Stimulated activated CD4-positive, alpha-beta T cell treated with anti-CD3 and anti-CD28 coated beads, TNF-alpha, amount 100 ng/mL, for 4 hours (primary cell): ENCODE data around the gene VCP.
"Not testable (repeated sequence)": the region's sequence is repeated elsewhere in the genome, so short reads cannot be mapped to it uniquely, and the experiment has no call there.

Experiments used
- DNase-seq, 3 experiments: peaks; one replicate each; pipeline ENCODE4 v3.0.0-alpha.2; 2020; ENCODE audit warnings: low read depth in 3 of 3

The VCP gene

DNA sequence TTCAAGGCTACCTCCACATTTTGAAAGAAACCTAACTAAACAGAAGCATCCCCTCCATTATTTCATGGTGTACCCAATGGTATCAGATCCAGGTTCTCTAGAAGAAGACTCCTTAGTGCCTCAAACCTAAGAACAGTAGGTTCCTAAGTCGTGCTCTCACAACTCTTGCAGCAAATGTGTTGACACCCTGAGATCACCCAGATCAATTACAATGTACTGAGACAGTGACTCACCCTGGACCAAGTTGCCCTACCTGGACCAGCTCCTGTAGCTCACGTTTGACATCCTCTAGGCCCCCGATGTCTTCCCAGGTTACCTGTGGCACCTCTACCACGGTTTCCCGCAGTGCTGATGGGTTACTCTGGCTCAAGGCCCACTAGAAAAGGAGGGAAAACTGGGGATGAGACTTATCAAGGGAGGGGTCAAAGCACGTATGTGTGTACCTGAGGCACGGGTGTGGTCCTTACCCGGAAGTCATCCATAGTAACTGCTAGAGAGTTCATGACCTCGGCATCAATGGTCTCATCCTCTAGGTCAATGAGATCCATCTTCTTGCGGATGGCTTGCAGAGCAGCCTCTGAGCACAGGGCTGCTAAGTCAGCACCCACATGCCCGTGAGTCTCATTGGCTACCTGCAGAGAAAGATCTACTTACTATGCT lies 11.7 kb downstream of the VCP start:
- DNase-seq = no peak

DNA sequence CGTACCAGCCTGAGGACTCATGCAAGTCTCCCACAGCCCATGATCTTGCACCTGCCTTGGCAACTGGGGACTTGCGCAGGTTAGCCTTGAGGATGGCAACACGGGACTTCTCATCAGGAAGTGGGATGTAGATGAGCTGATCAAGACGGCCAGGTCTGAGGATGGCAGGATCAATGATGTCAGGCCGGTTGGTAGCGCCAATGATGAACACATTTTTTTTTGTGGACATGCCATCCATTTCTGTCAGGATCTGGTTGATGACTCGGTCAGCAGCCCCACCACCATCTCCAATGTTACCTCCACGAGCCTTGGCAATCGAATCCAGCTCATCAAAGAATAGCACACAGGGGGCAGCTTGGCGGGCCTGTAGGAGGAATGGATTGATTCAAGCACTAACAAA lies 13.0 kb downstream of the VCP start:
- no peak for DNase-seq

DNA sequence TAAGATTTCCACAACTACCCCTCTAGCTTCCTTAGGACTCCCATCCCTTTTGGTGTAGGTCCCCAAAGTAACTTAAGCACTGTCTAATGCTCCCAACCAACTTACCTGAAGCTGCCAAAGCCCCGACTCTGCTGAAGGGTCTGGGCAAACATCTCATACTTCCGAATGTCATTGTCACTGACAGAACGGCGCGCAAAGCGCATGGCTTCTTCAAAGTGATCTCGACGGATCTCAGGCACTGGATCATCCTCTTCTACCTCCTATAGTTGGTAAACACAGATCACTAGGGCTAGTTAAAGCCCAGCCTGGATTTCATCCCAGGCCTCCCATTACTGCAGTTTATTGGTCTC lies 15.2 kb downstream of the VCP start:
- no peak for DNase-seq

DNA sequence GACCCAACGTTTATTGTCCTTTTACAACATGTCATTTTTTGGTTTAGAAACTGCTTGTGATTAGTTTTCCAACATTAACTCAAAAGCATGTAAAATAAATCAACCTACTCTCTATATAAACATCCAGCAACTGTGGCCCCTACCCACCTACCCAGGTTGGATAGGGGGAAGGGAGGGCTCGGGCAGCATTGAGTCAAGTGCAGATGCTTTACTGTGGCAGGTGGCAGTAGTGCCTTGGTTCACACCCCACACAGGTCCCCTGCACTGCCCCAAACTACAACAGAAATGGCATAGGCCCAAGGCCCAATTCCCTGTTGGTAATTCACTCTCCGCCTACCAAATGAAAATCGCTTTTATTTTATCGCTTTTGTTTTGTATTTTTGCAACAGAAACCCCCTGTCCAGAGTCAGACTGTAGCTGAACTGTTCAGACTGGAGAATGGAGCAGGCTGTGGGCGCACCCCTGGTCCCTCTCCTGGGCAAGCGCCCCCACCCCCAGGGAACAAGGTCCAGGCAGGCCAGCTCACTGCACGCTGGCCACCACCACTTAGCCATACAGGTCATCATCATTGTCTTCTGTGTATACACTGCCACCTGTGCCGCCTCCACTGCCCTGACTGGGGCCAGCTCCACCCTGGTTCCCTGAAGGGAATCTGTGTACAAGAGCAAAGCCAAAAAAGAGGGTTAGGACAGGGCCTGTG lies 15.7 kb downstream of the VCP start:
- no peak for DNase-seq

DNA sequence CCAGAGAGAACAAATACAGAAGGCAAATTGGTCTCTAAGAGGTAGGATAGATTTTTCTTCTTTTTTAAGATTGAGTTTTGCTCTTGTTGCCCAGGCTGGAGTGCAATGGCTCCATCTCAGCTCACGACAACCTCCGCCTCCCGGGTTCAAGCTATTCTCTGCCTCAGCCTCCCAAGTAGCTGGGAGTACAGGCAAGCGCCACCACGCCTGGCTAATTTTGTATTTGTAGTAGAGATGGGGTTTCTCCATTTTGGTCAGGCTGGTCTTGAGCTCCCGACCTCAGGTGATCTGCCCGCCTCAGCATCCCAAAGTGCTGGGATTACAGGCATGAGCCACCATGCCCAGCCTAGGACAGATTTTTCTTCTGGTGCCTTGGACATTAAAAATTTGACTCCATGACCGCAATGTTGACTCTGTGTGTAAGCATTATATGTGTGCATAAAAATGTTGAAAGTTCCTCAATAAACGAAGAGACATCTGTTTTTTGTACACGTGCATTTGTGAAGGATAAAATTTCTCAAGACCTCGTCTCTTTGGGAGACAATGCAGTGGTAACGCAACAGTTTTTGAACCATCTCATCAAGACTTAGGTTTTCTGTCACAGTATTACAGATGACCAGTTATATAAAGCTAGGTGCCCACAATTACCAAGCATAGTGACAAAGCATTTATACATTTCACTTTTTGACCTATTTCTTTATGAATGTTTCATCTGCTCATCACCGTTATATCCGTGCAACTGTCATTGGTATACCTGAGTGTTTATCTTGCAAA lies 17.4 kb downstream of the VCP start:
- DNase-seq = no peak

DNA sequence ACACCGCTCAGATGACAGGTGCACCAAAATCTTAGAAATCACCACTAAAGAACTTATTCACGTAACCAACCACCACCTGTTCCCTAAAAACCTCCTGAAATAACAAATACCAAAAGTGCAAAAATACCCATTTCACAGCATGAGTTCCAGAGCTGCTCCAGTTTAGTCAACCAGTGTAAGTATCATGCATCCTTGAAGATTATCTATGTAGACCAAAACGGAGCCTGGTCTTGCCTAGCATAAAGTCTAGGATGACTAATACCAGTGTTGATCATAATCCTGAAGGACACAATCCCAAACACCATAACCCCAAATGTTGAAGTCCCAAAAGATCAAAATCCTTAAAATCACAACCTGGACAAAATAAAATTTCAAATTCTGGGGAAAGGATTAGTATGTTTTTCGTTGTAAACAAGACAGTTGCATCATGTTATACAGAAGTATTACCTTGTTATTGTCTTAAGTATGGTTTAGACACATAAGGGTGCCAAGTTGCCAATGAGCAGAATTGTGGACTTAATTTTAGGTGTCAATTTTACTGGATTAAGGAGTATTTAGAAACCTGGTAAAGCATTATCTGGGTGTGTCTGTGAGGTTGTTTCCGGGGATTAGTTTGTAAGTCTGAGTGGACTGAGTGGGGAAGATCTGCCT lies 18.1 kb downstream of the VCP start:
- no peak for DNase-seq

DNA sequence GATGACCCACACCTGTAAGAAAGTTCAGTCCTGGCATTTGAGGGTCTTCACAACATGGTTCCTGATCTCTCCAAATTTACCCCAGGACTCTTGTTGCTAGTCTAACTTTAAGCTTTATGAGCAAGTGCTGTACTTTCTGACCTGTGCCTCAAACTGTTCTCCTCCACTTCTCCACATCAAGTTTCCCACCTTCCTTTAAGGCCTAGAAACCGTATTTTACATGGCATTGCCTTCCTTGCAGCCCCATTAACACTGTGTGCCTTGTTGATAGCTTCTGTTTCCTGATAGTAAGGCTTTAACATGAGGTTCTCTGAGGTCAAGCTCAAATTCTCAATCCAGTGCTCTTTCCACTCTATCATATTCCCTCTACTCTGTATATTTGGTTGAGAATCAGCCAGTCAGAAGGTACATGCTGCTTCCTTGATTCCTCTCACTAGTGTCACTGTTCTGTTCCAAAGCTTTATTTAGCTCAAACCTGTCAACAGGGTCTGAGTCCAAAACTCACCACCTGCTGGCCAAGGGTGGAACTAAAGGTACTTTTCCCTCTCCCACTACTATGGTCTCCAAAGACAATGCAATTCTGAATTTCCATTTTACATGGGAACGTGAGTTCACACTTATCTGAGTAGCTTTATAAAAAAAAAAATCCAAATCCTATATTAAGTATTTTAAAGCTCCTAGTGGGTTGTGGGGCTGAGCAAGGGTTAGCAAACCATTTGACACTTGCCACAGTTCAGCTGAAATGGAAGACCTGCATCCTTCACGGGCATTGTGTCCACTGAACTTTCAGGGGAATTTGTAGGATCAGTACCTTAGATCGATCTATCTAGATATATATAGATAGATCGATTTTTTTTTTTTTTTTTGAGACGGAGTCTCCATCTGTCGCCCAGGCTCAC lies 21.1 kb downstream of the VCP start:
- peak in 2 of 3 experiments; percentile 20 to 29 for DNase-seq

DNA sequence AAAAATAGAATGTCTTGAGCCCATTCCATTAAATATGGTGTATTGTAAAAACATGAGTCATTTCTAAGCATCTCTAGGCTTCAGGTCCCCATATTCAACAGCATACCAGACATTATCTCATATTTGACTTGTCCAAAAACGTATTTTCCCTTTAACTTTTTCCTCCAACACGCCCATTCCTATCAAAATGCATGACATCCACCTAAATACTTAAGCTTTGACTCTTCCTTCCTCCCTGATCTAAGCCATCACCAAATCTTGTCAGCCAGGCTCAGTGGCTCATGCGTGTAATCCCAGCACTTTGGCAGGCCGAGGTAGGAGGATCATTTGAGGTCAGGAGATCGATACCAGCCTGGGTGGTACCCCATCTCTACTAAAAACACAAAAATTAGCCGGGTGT lies 23.9 kb downstream of the VCP start:
- DNase-seq = no peak

DNA sequence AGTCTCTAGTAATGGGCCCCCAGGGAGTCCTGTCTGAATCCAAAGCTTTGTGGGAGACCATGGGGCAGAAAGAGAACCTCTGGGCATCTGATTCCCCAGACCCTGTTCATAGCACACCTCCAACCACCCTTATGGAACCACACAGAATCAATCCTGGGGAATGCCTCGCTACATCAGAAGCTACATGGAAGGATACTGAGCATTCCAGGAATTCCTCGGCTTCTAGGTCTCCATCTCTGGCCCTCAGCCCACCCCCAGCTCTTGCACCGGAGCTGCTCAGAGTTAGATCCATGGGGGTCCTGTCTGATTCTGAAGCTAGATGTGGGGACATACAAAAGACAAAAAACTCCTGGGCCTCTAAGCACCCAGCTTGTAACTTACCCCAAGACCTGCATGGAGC lies 28.4 kb downstream of the VCP start:
- no peak for DNase-seq

DNA sequence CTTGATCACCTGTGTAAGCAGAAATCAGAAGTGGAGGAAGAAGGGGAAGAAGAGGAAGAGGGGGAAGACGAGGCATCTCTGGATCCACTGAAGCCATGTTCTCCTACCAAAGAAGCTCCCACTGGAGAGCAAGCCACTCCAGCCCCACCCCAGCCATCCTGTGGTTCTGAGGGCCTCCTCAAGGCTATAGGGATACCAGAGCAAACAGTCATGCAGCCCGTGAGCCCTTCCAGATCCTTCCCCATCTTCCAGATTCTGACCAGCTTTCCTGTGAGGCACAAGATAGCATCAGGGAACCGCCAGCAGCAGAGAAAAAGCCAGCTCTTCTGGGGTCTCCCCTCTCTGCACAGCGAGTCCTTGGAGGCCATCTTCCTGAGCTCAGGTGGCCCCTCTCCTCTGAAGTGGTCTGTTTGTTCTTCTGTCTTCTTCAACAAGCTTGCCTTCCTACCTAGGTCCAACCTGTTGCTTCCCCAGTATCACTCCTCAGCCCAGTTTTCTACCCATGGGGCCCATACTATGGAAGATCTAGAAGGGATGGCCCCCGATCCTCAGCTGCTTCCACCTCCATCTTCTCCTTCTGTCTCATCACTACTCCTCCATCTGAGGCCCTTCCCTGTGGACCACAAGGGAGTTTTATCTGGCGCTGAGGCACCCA lies 29.4 kb downstream of the VCP start:
- no peak for DNase-seq

DNA sequence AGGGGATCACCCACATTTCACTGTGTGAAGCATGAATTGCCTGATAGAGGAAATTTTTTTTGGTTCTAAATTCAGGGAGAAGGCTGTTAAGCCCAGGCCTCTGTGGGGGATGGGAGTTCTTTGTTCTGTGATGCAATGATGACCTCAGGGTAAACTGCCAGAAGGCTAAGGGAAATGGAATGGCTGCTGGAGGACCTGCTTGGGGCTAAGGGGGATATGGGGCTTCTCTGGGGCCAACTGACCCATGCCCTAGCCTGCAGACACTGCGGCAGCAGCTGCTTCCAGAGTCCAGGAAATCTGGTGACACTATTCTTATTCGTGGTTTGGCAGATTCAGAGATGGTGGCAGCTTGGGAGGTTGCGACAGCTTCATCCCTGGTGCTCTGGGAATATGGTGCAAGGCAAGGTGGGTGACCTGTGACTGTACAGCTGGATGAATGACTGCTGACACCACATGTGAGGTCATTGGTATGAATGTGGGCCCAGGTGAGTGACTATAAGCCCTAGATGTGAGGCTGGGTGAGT lies 30.3 kb downstream of the VCP start:
- DNase-seq = no peak

DNA sequence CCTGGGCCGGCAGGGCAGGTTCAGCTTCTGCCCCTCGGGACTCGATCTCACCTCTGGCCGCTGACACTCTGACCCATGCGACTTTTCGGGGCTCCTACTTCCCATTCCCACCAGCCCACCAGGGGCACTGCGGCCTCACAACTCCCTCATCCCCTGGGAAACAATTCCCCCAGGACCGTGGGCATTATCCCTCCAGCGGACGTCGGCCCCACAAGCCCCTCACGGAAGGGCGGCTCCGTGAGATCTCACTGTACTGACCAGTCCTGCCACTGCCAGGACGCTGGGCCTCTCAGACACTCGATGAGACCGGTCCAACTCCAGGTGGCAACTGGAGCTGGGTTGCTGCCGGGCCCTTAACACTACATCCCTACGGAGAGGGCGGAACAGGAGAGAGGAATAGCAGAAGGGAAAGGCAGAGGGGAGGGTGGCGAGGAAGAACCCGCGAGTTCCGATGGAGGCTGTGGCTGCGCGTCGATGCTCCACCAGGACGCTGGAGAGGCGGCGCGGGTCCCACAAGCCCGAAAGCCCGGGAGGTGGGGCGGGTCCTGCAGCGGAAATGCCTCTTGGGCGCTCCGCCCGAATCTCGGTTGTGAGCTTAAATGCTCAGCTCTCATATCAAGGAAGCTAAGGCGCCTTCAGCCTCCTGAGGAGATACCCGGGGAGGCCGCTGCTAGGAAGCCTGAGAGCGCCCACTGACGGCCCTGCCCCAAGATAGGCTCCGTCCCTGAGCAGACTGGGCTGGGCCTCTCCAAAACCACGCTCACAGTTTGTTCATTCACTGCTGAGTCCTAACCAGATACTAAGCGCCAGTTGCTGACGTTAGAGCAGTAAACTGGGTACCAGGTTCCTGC lies 36.3 kb downstream of the VCP start:
- peak in 2 of 3 experiments; percentile 10 to 14 for DNase-seq

DNA sequence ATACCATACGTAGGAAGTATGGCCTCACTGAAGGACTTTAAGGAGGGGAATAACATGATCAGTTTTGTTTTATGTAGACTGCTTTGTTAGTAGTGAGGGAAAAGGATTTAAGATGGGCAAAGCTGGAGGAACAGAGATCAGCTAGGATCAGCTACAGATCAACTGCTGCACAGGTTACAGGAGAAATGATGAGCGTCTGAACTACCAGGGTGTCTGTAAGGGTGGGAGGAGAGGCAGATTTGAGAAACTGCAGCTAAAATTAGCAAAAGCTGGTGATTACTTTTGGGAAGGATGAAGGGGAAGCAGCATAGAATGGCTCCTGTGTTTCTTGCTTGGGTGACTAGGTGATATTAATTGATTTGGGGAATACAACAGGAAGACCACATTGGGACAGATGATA lies 39.3 kb downstream of the VCP start:
- DNase-seq = no peak

DNA sequence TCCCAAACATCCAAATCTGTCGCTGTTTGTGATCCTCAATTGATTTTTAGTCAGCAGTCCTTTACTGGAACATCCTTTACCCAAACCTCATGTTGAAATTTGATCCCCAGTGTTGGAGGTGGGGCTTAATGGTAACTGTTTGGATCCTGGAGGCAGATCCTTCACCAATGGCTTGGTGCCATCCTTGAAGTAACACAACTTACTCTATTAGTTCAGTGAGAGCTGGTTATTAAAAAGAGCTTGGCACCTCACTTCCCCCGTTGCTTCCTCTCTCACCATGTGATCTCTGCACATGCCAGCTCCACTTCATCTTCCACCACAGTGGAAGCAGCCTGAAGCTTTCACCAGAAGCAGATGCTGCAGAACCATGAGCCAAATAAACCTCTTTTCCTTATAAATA lies 42.6 kb downstream of the VCP start:
- no peak for DNase-seq

DNA sequence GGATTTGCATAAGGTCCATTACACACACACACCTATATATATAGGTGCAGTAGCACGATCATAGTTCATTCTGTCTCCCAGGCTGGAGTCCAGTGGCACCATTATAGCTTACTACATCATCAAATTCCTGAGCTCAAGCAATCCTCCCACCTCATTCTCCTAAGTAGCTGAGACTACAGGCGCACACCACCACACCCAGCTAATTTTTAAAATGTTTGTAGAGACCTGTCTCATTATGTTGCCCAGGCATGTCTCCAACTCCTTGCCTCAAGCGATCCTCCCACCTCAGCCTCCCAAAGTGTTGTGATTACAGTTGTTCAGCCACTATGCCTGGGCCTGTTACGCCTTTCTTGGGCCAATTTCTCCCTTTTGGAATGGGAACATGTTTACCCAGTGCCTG lies 43.2 kb downstream of the VCP start:
- DNase-seq = no peak

DNA sequence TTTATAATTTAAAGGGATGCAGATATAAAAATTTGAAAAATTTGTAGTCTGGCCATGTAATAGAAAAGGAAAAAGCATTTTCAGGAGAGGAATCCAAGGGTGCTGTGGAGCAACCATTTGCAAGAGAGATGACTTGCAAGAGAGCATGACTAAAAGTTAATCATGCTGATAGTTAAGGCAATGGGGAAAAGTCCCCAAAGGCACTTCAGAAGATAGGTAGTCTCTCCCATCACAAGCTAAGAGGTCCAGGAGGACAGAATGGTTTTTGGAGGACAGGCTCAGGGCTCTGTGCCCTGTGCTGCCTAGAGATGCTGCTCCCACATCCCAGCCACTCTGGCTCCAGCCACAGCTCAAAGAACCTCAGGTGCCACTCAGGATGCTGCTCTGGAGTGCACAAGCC lies 44.1 kb downstream of the VCP start:
- no peak for DNase-seq

DNA sequence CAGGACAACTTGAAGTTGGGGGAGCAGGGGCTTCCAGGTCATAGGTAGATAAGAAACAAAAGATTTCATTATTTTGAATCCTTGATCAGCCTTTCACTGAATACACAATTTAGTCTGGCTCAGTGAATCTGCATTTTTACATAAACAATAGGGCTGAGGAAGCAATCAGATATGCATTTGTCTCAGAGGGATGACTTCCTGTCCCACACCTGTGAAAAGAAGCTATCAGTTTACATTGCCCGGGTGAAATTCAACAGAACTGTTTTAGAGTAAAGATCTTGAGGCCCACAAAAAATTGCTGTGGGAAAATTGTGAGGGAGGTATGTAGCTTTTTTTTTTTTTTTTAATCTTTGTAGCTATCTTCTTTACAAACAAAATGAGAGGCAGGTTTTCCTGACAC lies 44.6 kb downstream of the VCP start:
- no peak for DNase-seq

DNA sequence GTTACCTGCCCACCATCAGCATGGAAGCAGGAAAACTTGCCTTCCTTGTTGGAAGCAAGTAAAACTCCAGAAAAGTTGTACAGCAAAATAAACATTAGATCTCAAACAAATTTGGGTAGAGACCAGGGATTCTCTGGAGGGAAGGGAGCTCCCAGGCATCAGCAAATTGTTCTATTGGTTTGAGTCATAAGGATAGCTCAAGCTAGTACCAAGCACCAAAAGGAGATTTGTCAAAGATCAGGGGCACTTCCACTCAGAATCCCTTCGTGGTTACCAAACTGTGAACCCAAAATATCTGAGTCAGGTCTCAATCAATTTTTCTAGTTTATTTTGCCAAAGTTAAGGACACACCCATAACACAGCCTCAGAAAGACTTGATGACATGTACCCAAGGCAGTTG lies 45.1 kb downstream of the VCP start:
- no peak for DNase-seq

DNA sequence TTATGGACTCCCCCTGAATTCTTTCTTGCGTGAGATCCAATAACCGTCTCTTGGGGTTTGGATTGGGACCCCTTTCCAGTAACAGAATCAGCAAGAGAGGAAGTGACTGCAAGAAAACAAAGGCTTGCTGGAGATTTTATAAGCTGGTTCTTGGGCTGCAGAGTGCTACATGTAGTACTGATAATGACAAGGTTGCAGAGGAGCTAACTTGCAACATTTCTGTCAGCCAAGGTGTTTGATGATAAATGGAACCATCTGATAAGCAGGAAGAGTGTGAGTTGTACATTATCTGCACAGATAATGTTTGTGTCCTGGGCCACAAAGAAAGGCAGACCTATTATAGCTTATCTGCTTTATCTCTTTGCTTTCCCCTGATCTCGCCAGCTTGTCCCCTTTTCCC lies 45.8 kb downstream of the VCP start:
- DNase-seq = no peak

DNA sequence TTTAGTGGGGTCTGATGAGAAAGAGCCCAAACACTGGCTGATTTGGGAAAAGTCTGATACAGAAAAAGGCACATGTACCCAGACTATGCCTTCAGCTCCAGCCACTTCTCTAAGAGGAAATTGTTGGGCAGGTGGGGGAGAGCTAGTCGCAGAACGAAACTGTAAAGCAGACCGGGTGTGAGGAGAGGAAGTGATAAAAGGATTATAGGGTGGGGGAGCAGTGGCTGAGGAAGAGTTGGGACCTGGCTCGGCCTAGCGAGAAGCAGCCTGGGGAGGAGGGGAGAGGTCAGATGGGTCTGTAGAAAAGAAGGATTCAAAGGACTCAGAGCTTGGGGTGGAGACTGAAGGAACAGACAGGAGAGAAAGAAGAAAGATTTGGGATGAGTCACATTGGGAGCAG lies 49.0 kb downstream of the VCP start:
- DNase-seq = not testable (repeated sequence)
